NCI-H510A (cell line): ENCODE results near the gene PSAPL1.

Source experiments
- DNase-seq: peaks from one replicate; lab custom pipeline; 2025; lab: John Stamatoyannopoulos, UW

Gene PSAPL1

GRCh38 chr4:7430965-7431695 is 3.6 kb downstream of the PSAPL1 start:
- no peak for DNase-seq

GRCh38 chr4:7430368-7430964 is 4.3 kb downstream of the PSAPL1 start:
- DNase-seq: no peak

GRCh38 chr4:7429601-7430078 is 5.1 kb downstream of the PSAPL1 start:
- no peak for DNase-seq

GRCh38 chr4:7429069-7429416 is 5.7 kb downstream of the PSAPL1 start:
- DNase-seq: no peak

GRCh38 chr4:7428261-7429068 is 6.3 kb downstream of the PSAPL1 start:
- no peak for DNase-seq

GRCh38 chr4:7427831-7428260 is 6.9 kb downstream of the PSAPL1 start:
- DNase-seq: no peak

- no peak for DNase-seq
Observed at GRCh38 chr4:7427361-7427760, 7.4 kb downstream of the PSAPL1 start.

GRCh38 chr4:7426525-7427171 is 8.1 kb downstream of the PSAPL1 start:
- no peak for DNase-seq

GRCh38 chr4:7425591-7426468 is 8.9 kb downstream of the PSAPL1 start:
- no peak for DNase-seq

- no peak for DNase-seq
Observed at GRCh38 chr4:7425124-7425523, 9.6 kb downstream of the PSAPL1 start.

GRCh38 chr4:7424553-7425111 is 10.1 kb downstream of the PSAPL1 start:
- DNase-seq: no peak

- DNase-seq: no peak
Observed at GRCh38 chr4:7423801-7424552, 10.8 kb downstream of the PSAPL1 start.

- DNase-seq: no peak
Observed at GRCh38 chr4:7423391-7423790, 11.3 kb downstream of the PSAPL1 start.

GRCh38 chr4:7422898-7423180 is 11.9 kb downstream of the PSAPL1 start:
- no peak for DNase-seq

GRCh38 chr4:7422151-7422897 is 12.4 kb downstream of the PSAPL1 start:
- DNase-seq: no peak

GRCh38 chr4:7421356-7422150 is 13.2 kb downstream of the PSAPL1 start:
- no peak for DNase-seq

GRCh38 chr4:7420661-7421040 is 14.1 kb downstream of the PSAPL1 start:
- DNase-seq: peak; percentile 55

GRCh38 chr4:7419961-7420660 is 14.6 kb downstream of the PSAPL1 start:
- DNase-seq: no peak
